GM12892 (cell line): ENCODE results near the gene TAS2R60.

Experiments used
- POLR2A ChIP-seq: IDR thresholded peaks from 2 replicates; pipeline ENCODE4 v1.6.1; 2011; ENCODE audit warnings: low read depth, low read length, control low read depth
- POLR2AphosphoS5 ChIP-seq: IDR thresholded peaks from 2 replicates; pipeline ENCODE4 v1.6.1; 2011; ENCODE audit warnings: low read depth, low read length, control low read depth

- no peak for TF ChIP-seq POLR2AphosphoS5
- TF ChIP-seq POLR2A = no peak
These were observed 5.7 kb upstream of the TAS2R60 start for GRCh38 chr7:143437578-143437977.
